Measurements from ENCODE around the gene PREPL. TPM values are rescaled to one million over a fixed set of nuclear protein-coding genes. Genes with fewer than 3 reads are reported as not detected.
A peak's percentile ranks its signal among the peaks of the same experiment; 100 is the strongest.
"Not testable (repeated sequence)": the region's sequence is repeated elsewhere in the genome, so short reads cannot be mapped to it uniquely, and the experiment has no call there.

The PREPL gene
- 100 to 1,000 TPM in 4 of 8 experiments, 10 to 100 TPM in 4; 49.6 to 168 (median 101) TPM for total RNA-seq

GRCh38 chr2:44361330-44362206 is at the start of gene PREPL, which contains the start of gene CAMKMT:
Gene PREPL (minus strand): TSS chr2:44361494. CDS start chr2:44346342, 15,152 bp downstream.
Gene CAMKMT (plus strand): TSS chr2:44361947.
- peak; percentile 83 to 89 (median 88) for ATAC-seq (replicated peaks in 6 of 8)
- Histone ChIP-seq H3K4me3 (peak within 1 kb of the TSS; percentile 75 to 91 (median 88)), H3K27ac (peak within 1 kb of the TSS; percentile 100), H3K4me1 (replicated peaks in 1 of 2) (peaks cover 10 to 22% of the 10 kb centered on the region in 2 donors)
- 0 to 7% (median 0%) methylated on average over 1 to 15 of the region's 57 CpGs; no CpG with 5 or more reads in 2 of the 10 experiments for WGBS, 10 experiments
- in situ Hi-C loops (cut with MboI; ENCODE audit: low pct_unique_long_range_greater_than_20kb in 2 of 9, low sequenced_read_pairs in 9 of 9, unreplicated experiment in 9 of 9), result no loop called here

GRCh38 chr2:44398243-44398897 is 37.1 kb upstream of the PREPL start:
- in situ Hi-C loops (cut with MboI; ENCODE audit: low pct_unique_long_range_greater_than_20kb in 2 of 9, low sequenced_read_pairs in 9 of 9, unreplicated experiment in 9 of 9), result loop anchor here in 2 of 9 experiments (25.0 kb wide), 1 partner anchor 564 kb away; no protein-coding TSS in a partner anchor
- 22 to 94% (median 82%) methylated on average over 2 to 6 of the region's 6 CpGs for WGBS, 10 experiments
- Histone ChIP-seq H3K27ac (no peak overlapping the region), H3K4me3 (no peak overlapping the region), H3K4me1 (replicated peaks in 1 of 2) (no peaks in the 10 kb centered on the region)
- no peak for ATAC-seq (replicated peaks in 6 of 8)

- Histone ChIP-seq H3K4me1 (replicated peaks in 1 of 2) (no peaks in the 10 kb centered on the region), H3K27ac (no peak overlapping the region), H3K4me3 (no peak overlapping the region)
- no peak for ATAC-seq (replicated peaks in 6 of 8)
- WGBS, 10 experiments, result 10 to 64% (median 37%) methylated on average over 2 to 7 of the region's 7 CpGs
- in situ Hi-C loops (cut with MboI; ENCODE audit: low pct_unique_long_range_greater_than_20kb in 2 of 9, low sequenced_read_pairs in 9 of 9, unreplicated experiment in 9 of 9), result loop anchor here in 2 of 9 experiments (25.0 kb wide), 1 partner anchor 565 kb away; no protein-coding TSS in a partner anchor
These were observed 36.3 kb upstream of the PREPL start for GRCh38 chr2:44397447-44398175.

- no peak overlapping the region for H3K4me3 ChIP-seq
- in situ Hi-C loops (cut with MboI; ENCODE audit: low pct_unique_long_range_greater_than_20kb in 2 of 9, low sequenced_read_pairs in 9 of 9, unreplicated experiment in 9 of 9), result loop anchor here in 2 of 9 experiments (25.0 kb wide), 1 partner anchor 570 kb away; no protein-coding TSS in a partner anchor
- WGBS, 10 experiments, result 14 to 80% (median 55%) methylated on average over 2 to 3 of the region's 3 CpGs
- no peaks in the 10 kb centered on the region for H3K4me1 ChIP-seq (replicated peaks in 1 of 2)
- no peak overlapping the region for H3K27ac ChIP-seq
- ATAC-seq (replicated peaks in 6 of 8), result no peak
These were observed 31.1 kb upstream of the PREPL start for GRCh38 chr2:44392338-44392943.

GRCh38 chr2:44389895-44390294 is 28.6 kb upstream of the PREPL start:
- in situ Hi-C loops (cut with MboI; ENCODE audit: low pct_unique_long_range_greater_than_20kb in 2 of 9, low sequenced_read_pairs in 9 of 9, unreplicated experiment in 9 of 9), result loop anchor here in 2 of 9 experiments (25.0 kb wide), 1 partner anchor 572 kb away; no protein-coding TSS in a partner anchor
- H3K27ac ChIP-seq, result no peak overlapping the region
- WGBS, 10 experiments, result 38 to 100% (median 100%) methylated on average over 1 of the region's 1 CpG
- ATAC-seq (replicated peaks in 6 of 8), result peak in 1 of 8 experiments; percentile 30
- H3K4me3 ChIP-seq, result no peak overlapping the region
- H3K4me1 ChIP-seq (replicated peaks in 1 of 2), result no peaks in the 10 kb centered on the region

- Histone ChIP-seq H3K27ac (no peak overlapping the region), H3K4me1 (replicated peaks in 1 of 2) (no peaks in the 10 kb centered on the region), H3K4me3 (no peak overlapping the region)
- WGBS, 10 experiments, result 60 to 100% methylated on average over 1 of the region's 4 CpGs; no CpG with 5 or more reads in 8 of the 10 experiments
- ATAC-seq (replicated peaks in 6 of 8), result no peak
- in situ Hi-C loops (cut with MboI; ENCODE audit: low pct_unique_long_range_greater_than_20kb in 2 of 9, low sequenced_read_pairs in 9 of 9, unreplicated experiment in 9 of 9), result loop anchor here in 2 of 9 experiments (25.0 kb wide), 1 partner anchor 573 kb away; no protein-coding TSS in a partner anchor
These were observed 27.6 kb upstream of the PREPL start for GRCh38 chr2:44388877-44389276.

GRCh38 chr2:44385226-44385625 is 23.9 kb upstream of the PREPL start:
- not testable (repeated sequence) for H3K4me1 ChIP-seq (replicated peaks in 1 of 2); H3K27ac ChIP-seq; H3K4me3 ChIP-seq; ATAC-seq (replicated peaks in 6 of 8)
- 83 to 100% (median 98%) methylated on average over 1 to 2 of the region's 2 CpGs; no CpG with 5 or more reads in 2 of the 10 experiments for WGBS, 10 experiments
- in situ Hi-C loops (cut with MboI; ENCODE audit: low pct_unique_long_range_greater_than_20kb in 2 of 9, low sequenced_read_pairs in 9 of 9, unreplicated experiment in 9 of 9), result loop anchor here in 2 of 9 experiments (25.0 kb wide), 1 partner anchor 577 kb away; no protein-coding TSS in a partner anchor

GRCh38 chr2:44377486-44377885 is 16.2 kb upstream of the PREPL start:
- in situ Hi-C loops (cut with MboI; ENCODE audit: low pct_unique_long_range_greater_than_20kb in 2 of 9, low sequenced_read_pairs in 9 of 9, unreplicated experiment in 9 of 9), result loop anchor here in 2 of 9 experiments (25.0 kb wide), 1 partner anchor 585 kb away; no protein-coding TSS in a partner anchor
- peak in 1 of 8 experiments; percentile 55 for ATAC-seq (replicated peaks in 6 of 8)
- H3K4me1 ChIP-seq (replicated peaks in 1 of 2), result no peaks in the 10 kb centered on the region
- H3K4me3 ChIP-seq, result no peak overlapping the region
- no peak overlapping the region for H3K27ac ChIP-seq
- WGBS, 10 experiments, result 82 to 100% (median 92%) methylated on average over 2 of the region's 2 CpGs; no CpG with 5 or more reads in 3 of the 10 experiments

GRCh38 chr2:44372246-44372645 is 11.0 kb upstream of the PREPL start:
- WGBS, 10 experiments, result 71 to 100% (median 92%) methylated on average over 1 to 3 of the region's 3 CpGs; no CpG with 5 or more reads in 3 of the 10 experiments
- no peak overlapping the region for H3K27ac ChIP-seq
- in situ Hi-C loops (cut with MboI; ENCODE audit: low pct_unique_long_range_greater_than_20kb in 2 of 9, low sequenced_read_pairs in 9 of 9, unreplicated experiment in 9 of 9), result no loop called here
- H3K4me1 ChIP-seq (replicated peaks in 1 of 2), result no peaks in the 10 kb centered on the region
- ATAC-seq (replicated peaks in 6 of 8), result no peak
- no peak overlapping the region for H3K4me3 ChIP-seq

- in situ Hi-C loops (cut with MboI; ENCODE audit: low pct_unique_long_range_greater_than_20kb in 2 of 9, low sequenced_read_pairs in 9 of 9, unreplicated experiment in 9 of 9), result no loop called here
- H3K27ac ChIP-seq, result no peak overlapping the region
- ATAC-seq (replicated peaks in 6 of 8), result no peak
- no peaks in the 10 kb centered on the region for H3K4me1 ChIP-seq (replicated peaks in 1 of 2)
- no peak overlapping the region for H3K4me3 ChIP-seq
These were observed 10.2 kb upstream of the PREPL start for GRCh38 chr2:44371445-44371844.

- no peak overlapping the region for H3K27ac ChIP-seq
- H3K4me1 ChIP-seq (replicated peaks in 1 of 2), result no peaks in the 10 kb centered on the region
- no peak overlapping the region for H3K4me3 ChIP-seq
- in situ Hi-C loops (cut with MboI; ENCODE audit: low pct_unique_long_range_greater_than_20kb in 2 of 9, low sequenced_read_pairs in 9 of 9, unreplicated experiment in 9 of 9), result no loop called here
- no peak for ATAC-seq (replicated peaks in 6 of 8)
These were observed 8.1 kb upstream of the PREPL start for GRCh38 chr2:44369392-44369791.

GRCh38 chr2:44367591-44367990 is 6.3 kb upstream of the PREPL start:
- Histone ChIP-seq H3K4me3 (no peak overlapping the region), H3K27ac (no peak overlapping the region), H3K4me1 (replicated peaks in 1 of 2) (peaks cover 0 to 3% of the 10 kb centered on the region in 2 donors)
- ATAC-seq (replicated peaks in 6 of 8), result no peak
- 67 to 100% (median 100%) methylated on average over 1 of the region's 1 CpG; no CpG with 5 or more reads in 1 of the 10 experiments for WGBS, 10 experiments
- in situ Hi-C loops (cut with MboI; ENCODE audit: low pct_unique_long_range_greater_than_20kb in 2 of 9, low sequenced_read_pairs in 9 of 9, unreplicated experiment in 9 of 9), result no loop called here
